H1 (cell line): Measurements from ENCODE around the gene FNIP2. TPM values are rescaled to one million over a fixed set of nuclear protein-coding genes. Genes with fewer than 3 reads are reported as not detected.
"Not testable (repeated sequence)": the region's sequence is repeated elsewhere in the genome, so short reads cannot be mapped to it uniquely, and the experiment has no call there.

Source experiments
- CTCF ChIA-PET: fragments of 300-600 bp; sonication (Branson Sonifier 250); formaldehyde crosslinking; loops from one replicate; lab custom pipeline; 2021; ENCODE audit not compliant: partially characterized antibody; lab: Charles Lee
- POLR2A ChIA-PET: fragments of 300-600 bp; sonication (Branson Sonifier 250); formaldehyde crosslinking; loops from one replicate; lab custom pipeline; 2021; ENCODE audit warnings: inconsistent platforms; ENCODE audit not compliant: partially characterized antibody; lab: Charles Lee
- DNase-seq, 2 experiments: peaks; one replicate each; pipeline versions ENCODE4 v3.0.0 to v3.0.0-alpha.2; 2010 to 2022; ENCODE audit warnings: low spot score in 2 of 2, low read depth in 1 of 2, mixed read lengths in 1 of 2
- FAIRE-seq: peaks from 2 replicates; lab custom pipeline; 2011; peaks lifted over from hg19 to GRCh38; lab: Jason Lieb, UNC
- H2AFZ ChIP-seq: 2 replicates; pipeline ENCODE4 v1.8.1; 2012; ENCODE audit warnings: low read length, inconsistent platforms
- H2AK5ac ChIP-seq: 2 replicates; pipeline ENCODE4 v1.6.1; 2013; ENCODE audit warnings: low read depth, low read length
- H2BK120ac ChIP-seq: replicated peaks from 2 replicates; pipeline ENCODE3; 2013; ENCODE audit warnings: low read depth, low read length, inconsistent platforms
- H2BK12ac ChIP-seq: 2 replicates; pipeline ENCODE4 v1.6.1; 2013; ENCODE audit warnings: low read depth, low read length
- H2BK15ac ChIP-seq: 2 replicates; pipeline ENCODE4 v1.6.1; 2013; ENCODE audit warnings: low read length
- H2BK20ac ChIP-seq: 2 replicates; pipeline ENCODE4 v1.6.1; 2013; ENCODE audit warnings: low read length
- H2BK5ac ChIP-seq: 2 replicates; pipeline ENCODE4 v1.6.1; 2013; ENCODE audit warnings: low read depth, low read length
- H3K14ac ChIP-seq: 2 replicates; pipeline ENCODE4 v1.6.1; 2013; ENCODE audit warnings: inconsistent platforms; ENCODE audit not compliant: insufficient read length
- H3K18ac ChIP-seq: 2 replicates; pipeline ENCODE4 v1.6.1; 2013; ENCODE audit warnings: low read length; ENCODE audit errors: extremely low read depth
- H3K23ac ChIP-seq: 2 replicates; pipeline ENCODE4 v1.6.1; 2013; ENCODE audit warnings: inconsistent platforms; ENCODE audit not compliant: insufficient read length
- H3K23me2 ChIP-seq: 2 replicates; pipeline ENCODE4 v1.6.1; 2013; ENCODE audit warnings: low read depth, low read length
- H3K27ac ChIP-seq: 2 replicates; pipeline ENCODE4 v1.6.1; 2011; ENCODE audit warnings: low read depth, low read length, inconsistent platforms
- H3K27me3 ChIP-seq, 4 experiments: replicated peaks in 1 of 4; 1 replicate in 1 of 4; 2 replicates in 3 of 4; pipeline versions ENCODE4 v1.6.1 to v1.8.1; 2011 to 2013; ENCODE audit warnings: low read length in 3 of 4, mild to moderate bottlenecking in 3 of 4, inconsistent platforms in 2 of 4, mixed read lengths in 2 of 4, moderate library complexity in 1 of 4; ENCODE audit not compliant: control insufficient read depth in 3 of 4, insufficient read depth in 3 of 4; ENCODE audit errors: extremely low read depth in 1 of 4
- H3K36me3 ChIP-seq, 4 experiments: 2 replicates each; pipeline versions ENCODE4 v1.6.1 to v1.8.1; 2011 to 2013; ENCODE audit warnings: mild to moderate bottlenecking in 4 of 4, low read length in 3 of 4, moderate library complexity in 2 of 4, control low read depth in 1 of 4, inconsistent platforms in 1 of 4; ENCODE audit not compliant: insufficient read depth in 4 of 4, control insufficient read depth in 2 of 4
- H3K4ac ChIP-seq: replicated peaks from 2 replicates; pipeline ENCODE3; 2013; ENCODE audit warnings: low read length, low read depth, mixed read lengths, inconsistent platforms; ENCODE audit not compliant: insufficient read length
- H3K4me1 ChIP-seq, 4 experiments: replicated peaks in 1 of 4; 1 replicate in 1 of 4; 2 replicates in 3 of 4; pipeline versions ENCODE4 v1.6.1 to v1.8.1; 2011 to 2013; ENCODE audit warnings: low read length in 3 of 4, inconsistent platforms in 2 of 4, mixed read lengths in 1 of 4; ENCODE audit not compliant: insufficient read depth in 4 of 4, control insufficient read depth in 3 of 4
- H3K4me2 ChIP-seq, 2 experiments: 2 replicates each; pipeline versions ENCODE4 v1.6.1 to v1.8.1; 2011 to 2013; ENCODE audit warnings: low read depth in 2 of 2, low read length in 2 of 2, control low read depth in 1 of 2, inconsistent platforms in 1 of 2, mild to moderate bottlenecking in 1 of 2; ENCODE audit not compliant: insufficient read depth in 1 of 2
- H3K4me3 ChIP-seq, 4 experiments: fragments of 200-600, 300-600 bp in 1 of 4; sonication (generic), shearing (Covaris generic), sonication (Bioruptor Twin) in 1 of 4; 2 replicates each; pipeline versions ENCODE4 v1.5.1 to v1.8.1; 2011 to 2016; ENCODE audit warnings: low read length in 4 of 4, low read depth in 3 of 4, control low read depth in 2 of 4, inconsistent platforms in 2 of 4, mild to moderate bottlenecking in 2 of 4, mixed read lengths in 1 of 4, moderate library complexity in 1 of 4; ENCODE audit not compliant: insufficient read depth in 2 of 4; ENCODE audit errors: extremely low read depth in 1 of 4
- H3K56ac ChIP-seq: replicated peaks from 2 replicates; pipeline ENCODE3; 2013; ENCODE audit warnings: low read depth, mild to moderate bottlenecking, mixed read lengths, low read length, inconsistent platforms; ENCODE audit not compliant: insufficient read length
- H3K79me1 ChIP-seq: 2 replicates; pipeline ENCODE4 v1.6.1; 2013; ENCODE audit warnings: low read depth, low read length, control low read depth
- H3K79me2 ChIP-seq, 2 experiments: 2 replicates each; pipeline versions ENCODE4 v1.6.1 to v1.8.1; 2012 to 2013; ENCODE audit warnings: low read length in 2 of 2, mild to moderate bottlenecking in 2 of 2, inconsistent platforms in 1 of 2; ENCODE audit not compliant: insufficient read depth in 2 of 2, control insufficient read depth in 1 of 2
- H3K9ac ChIP-seq, 4 experiments: replicated peaks in 1 of 4; 1 replicate in 1 of 4; 2 replicates in 3 of 4; pipeline versions ENCODE4 v1.6.1 to v1.8.1; 2011 to 2013; ENCODE audit warnings: low read depth in 3 of 4, low read length in 3 of 4, control low read depth in 2 of 4, mild to moderate bottlenecking in 2 of 4, moderate library complexity in 2 of 4, inconsistent platforms in 1 of 4; ENCODE audit errors: extremely low read depth in 1 of 4
- H3K9me3 ChIP-seq, 2 experiments: 2 replicates each; pipeline versions ENCODE4 v1.6.1 to v1.8.1; 2012 to 2013; ENCODE audit warnings: mild to moderate bottlenecking in 2 of 2, moderate library complexity in 2 of 2, control low read depth in 1 of 2, inconsistent platforms in 1 of 2, low read depth in 1 of 2, low read length in 1 of 2, mixed read lengths in 1 of 2; ENCODE audit not compliant: insufficient read depth in 2 of 2
- H4K20me1 ChIP-seq, 2 experiments: replicated peaks in 1 of 2; 2 replicates each; pipeline versions ENCODE3 to v1.8.1; 2011 to 2013; ENCODE audit warnings: inconsistent platforms in 2 of 2, low read length in 2 of 2, mild to moderate bottlenecking in 1 of 2; ENCODE audit not compliant: insufficient read depth in 2 of 2, control insufficient read depth in 1 of 2
- H4K5ac ChIP-seq: 2 replicates; pipeline ENCODE4 v1.6.1; 2013; ENCODE audit warnings: low read length, low read depth, mixed read lengths, inconsistent platforms; ENCODE audit not compliant: insufficient read length
- H4K8ac ChIP-seq: 2 replicates; pipeline ENCODE4 v1.8.0; 2013; ENCODE audit warnings: mild to moderate bottlenecking, moderate library complexity, low read length, inconsistent platforms; ENCODE audit not compliant: insufficient read depth; ENCODE audit errors: extremely low read depth
- H4K91ac ChIP-seq: replicated peaks from 2 replicates; pipeline ENCODE3; 2013; ENCODE audit warnings: low read length, mixed read lengths, inconsistent platforms; ENCODE audit not compliant: insufficient read length
- WGBS, 2 experiments: shearing (Covaris generic) in 1 of 2; methylation state at CpG; one replicate each; pipeline versions ENCODE4 v1.1.6 to v1.1.7; 2013 to 2015; ENCODE audit warnings: low lambda C conversion rate in 2 of 2, mixed read lengths in 2 of 2, inconsistent platforms in 1 of 2, low coverage in 1 of 2, missing lambda C conversion rate in 1 of 2; ENCODE audit not compliant: insufficient replicate concordance in 2 of 2, insufficient coverage in 1 of 2, insufficient read length in 1 of 2; ENCODE audit errors: extremely low coverage in 1 of 2, missing lambda C conversion rate in 1 of 2; 5-methylcytosine and 5-hydroxymethylcytosine counted together
- polyA plus RNA-seq, 7 experiments: library from polyadenylated mRNA; depleted of rRNA in 3 of 7; stranded (reverse) in 5 of 7; unstranded in 2 of 7; fragments of >200 nt in 5 of 7; fragments of 200-250 nt in 2 of 7; gene quantifications; 1 replicate in 5 of 7; 2 replicates in 1 of 7; 4 replicates in 1 of 7; pipeline versions ENCODE4 v1.2.1 to v1.2.3, GENCODE V29; 2011 to 2013; ENCODE audit warnings: missing spikeins in 2 of 7, mixed read lengths in 2 of 7
- total RNA-seq: library from RNA; stranded (reverse); fragmentation: NEBNext Ultra II Directional; extraction: Animal tissue kit (Norgen Biotek cat#: 25700); gene quantifications from 2 replicates; pipeline ENCODE4 v1.2.1, GENCODE V29; 2021

The FNIP2 gene
- total and polyA plus RNA-seq, 2 of the 8 experiments (the other 6 are each of a cell fraction or from before 2014, with no cell fraction given) = 4.0 to 13.0 TPM

- H3K79me1 ChIP-seq, H2BK15ac ChIP-seq, H2BK120ac ChIP-seq, H3K18ac ChIP-seq, CTCF ChIA-PET, H4K5ac ChIP-seq, H3K4me1 ChIP-seq, H3K4ac ChIP-seq, H4K91ac ChIP-seq, H3K79me2 ChIP-seq, H2BK20ac ChIP-seq, POLR2A ChIA-PET, H2BK12ac ChIP-seq, H3K27me3 ChIP-seq, H4K20me1 ChIP-seq, H3K23ac ChIP-seq, H3K36me3 ChIP-seq, H3K23me2 ChIP-seq, H3K4me2 ChIP-seq, H4K8ac ChIP-seq, H2AFZ ChIP-seq, H3K27ac ChIP-seq, H3K9ac ChIP-seq, H3K14ac ChIP-seq, DNase-seq, H3K56ac ChIP-seq, FAIRE-seq, H2AK5ac ChIP-seq, H3K4me3 ChIP-seq, H2BK5ac ChIP-seq: not testable (repeated sequence)
- 89% methylated on average over 9 of the region's 31 CpGs; no CpG with 5 or more reads in 1 of the 2 experiments for WGBS, 2 experiments
- H3K9me3 ChIP-seq = peaks cover 0 to 13% of the 10 kb centered on the region in 2 experiments; a peak in 3 of 4 replicates
Observed at GRCh38 chr4:158746537-158746936, 22.3 kb upstream of the FNIP2 start.
